Measurements from ENCODE around the gene RFC4.

GRCh38 chr3:186751480-186751879 lies 54.8 kb downstream of the RFC4 start:
- TF ChIP-seq CTCF (IDR thresholded peaks at IDR 0.05; ENCODE audit: low read length) (no peak), EZH2phosphoT487 (IDR thresholded peaks at IDR 0.05; ENCODE audit: low read length) (no peak), EZH2 (optimal IDR thresholded peaks at IDR 0.05; ENCODE audit: low read depth, low read length) (no peak)
